CD4-positive, alpha-beta T cell treated with Interferon alpha-2 for 1 hour (primary cell): ENCODE results near the gene ESPL1.

Experiments
- DNase-seq, 2 donors: peaks; one replicate each; pipeline ENCODE4 v3.0.0-alpha.2; 2020 to 2022

ESPL1 gene

GRCh38 chr12:53267999-53268629, at the start of gene ESPL1:
Gene ESPL1, plus strand, starts transcription at chr12:53268299. Its CDS starts 468 bp downstream, at chr12:53268767.
- DNase-seq: peak; percentile 83 to 86

- no peak for DNase-seq
Observed at GRCh38 chr12:53218551-53219291, 49.4 kb upstream of the ESPL1 start.

GRCh38 chr12:53219292-53219955, 48.7 kb upstream of the ESPL1 start:
- peak in 1 of 2 donors; percentile 44 for DNase-seq

GRCh38 chr12:53219956-53220693, 48.0 kb upstream of the ESPL1 start:
- DNase-seq: peak; percentile 71 to 79

- peak; percentile 82 to 85 for DNase-seq
Observed at GRCh38 chr12:53220694-53221202, 47.4 kb upstream of the ESPL1 start.

GRCh38 chr12:53221203-53222080, 46.7 kb upstream of the ESPL1 start:
- DNase-seq: peak; percentile 49 to 68

- DNase-seq: no peak
Observed at GRCh38 chr12:53222170-53222721, 45.9 kb upstream of the ESPL1 start.

- no peak for DNase-seq
Observed at GRCh38 chr12:53222806-53223261, 45.3 kb upstream of the ESPL1 start.

- peak in 1 of 2 donors; percentile 51 for DNase-seq
Observed at GRCh38 chr12:53223389-53224060, 44.6 kb upstream of the ESPL1 start.

- no peak for DNase-seq
Observed at GRCh38 chr12:53224061-53224896, 43.8 kb upstream of the ESPL1 start.

GRCh38 chr12:53224897-53225634, 43.0 kb upstream of the ESPL1 start:
- no peak for DNase-seq

- no peak for DNase-seq
Observed at GRCh38 chr12:53225635-53226424, 42.3 kb upstream of the ESPL1 start.

- DNase-seq: no peak
Observed at GRCh38 chr12:53226815-53227214, 41.3 kb upstream of the ESPL1 start.

- no peak for DNase-seq
Observed at GRCh38 chr12:53227341-53227740, 40.8 kb upstream of the ESPL1 start.

- DNase-seq: no peak
Observed at GRCh38 chr12:53227836-53228235, 40.3 kb upstream of the ESPL1 start.

- no peak for DNase-seq
Observed at GRCh38 chr12:53229454-53229853, 38.6 kb upstream of the ESPL1 start.

GRCh38 chr12:53230108-53230845, 37.8 kb upstream of the ESPL1 start:
- no peak for DNase-seq

GRCh38 chr12:53231671-53231920, 36.5 kb upstream of the ESPL1 start:
- no peak for DNase-seq
